Nephron progenitor cell (in vitro differentiated cells): ENCODE measurements around the gene CDH18.

Source experiments
- DNase-seq: peaks from one replicate; pipeline ENCODE4 v3.0.0; 2021
- H3K27ac Mint-ChIP-seq: 2 replicates; pipeline ENCODE4 v1.8.0; 2021; ENCODE audit warnings: mild to moderate bottlenecking, moderate library complexity, mixed read lengths
- H3K27me3 Mint-ChIP-seq: 2 replicates; pipeline ENCODE4 v1.8.0; 2021; ENCODE audit warnings: mild to moderate bottlenecking, low read depth, mixed read lengths; ENCODE audit not compliant: poor library complexity
- H3K36me3 Mint-ChIP-seq: 2 replicates; pipeline ENCODE4 v1.8.0; 2021; ENCODE audit warnings: low read depth, mixed read lengths
- H3K4me1 Mint-ChIP-seq: 2 replicates; pipeline ENCODE4 v1.8.0; 2021; ENCODE audit warnings: mixed read lengths
- H3K4me3 Mint-ChIP-seq: 2 replicates; pipeline ENCODE4 v1.8.0; 2021; ENCODE audit warnings: mild to moderate bottlenecking, moderate library complexity, mixed read lengths
- H3K9me3 Mint-ChIP-seq: 2 replicates; pipeline ENCODE4 v1.8.0; 2021; ENCODE audit warnings: mild to moderate bottlenecking, moderate library complexity, mixed read lengths
- CTCF ChIP-seq: fragments of 200-600 bp; sonication (generic); IDR thresholded peaks from 2 replicates; pipeline ENCODE4 v1.5.0; 2021; ENCODE audit warnings: antibody characterized with exemption

The CDH18 gene

DNA sequence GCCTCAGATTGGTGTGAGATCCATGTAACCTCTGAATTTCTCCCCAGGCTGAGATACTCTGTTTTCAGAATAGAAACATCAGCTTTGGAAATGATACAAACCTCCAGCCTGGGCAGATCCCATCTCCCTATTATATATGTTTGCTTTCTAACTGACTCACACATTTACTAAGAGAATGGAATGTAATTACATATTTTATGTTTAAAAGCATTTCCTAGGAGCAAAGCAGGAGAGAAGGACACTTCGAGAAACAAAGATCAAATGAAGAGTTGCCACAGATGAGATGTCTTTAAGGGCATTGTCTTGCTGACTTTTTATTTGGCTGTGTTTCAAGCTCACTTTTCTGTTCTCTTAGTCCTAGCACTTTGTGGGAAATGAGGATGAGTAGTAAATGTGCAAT, 96.3 kb downstream of the CDH18 start:
- no peak overlapping the region for H3K4me3 Mint-ChIP-seq
- H3K27ac Mint-ChIP-seq = no peak overlapping the region
- TF ChIP-seq CTCF = no peak
- H3K9me3 Mint-ChIP-seq = no peaks in the 10 kb centered on the region
- H3K36me3 Mint-ChIP-seq = no peaks in the 10 kb centered on the region
- peaks cover 32% of the 10 kb centered on the region for H3K4me1 Mint-ChIP-seq
- H3K27me3 Mint-ChIP-seq = peaks cover 4% of the 10 kb centered on the region
- no peak for DNase-seq

DNA sequence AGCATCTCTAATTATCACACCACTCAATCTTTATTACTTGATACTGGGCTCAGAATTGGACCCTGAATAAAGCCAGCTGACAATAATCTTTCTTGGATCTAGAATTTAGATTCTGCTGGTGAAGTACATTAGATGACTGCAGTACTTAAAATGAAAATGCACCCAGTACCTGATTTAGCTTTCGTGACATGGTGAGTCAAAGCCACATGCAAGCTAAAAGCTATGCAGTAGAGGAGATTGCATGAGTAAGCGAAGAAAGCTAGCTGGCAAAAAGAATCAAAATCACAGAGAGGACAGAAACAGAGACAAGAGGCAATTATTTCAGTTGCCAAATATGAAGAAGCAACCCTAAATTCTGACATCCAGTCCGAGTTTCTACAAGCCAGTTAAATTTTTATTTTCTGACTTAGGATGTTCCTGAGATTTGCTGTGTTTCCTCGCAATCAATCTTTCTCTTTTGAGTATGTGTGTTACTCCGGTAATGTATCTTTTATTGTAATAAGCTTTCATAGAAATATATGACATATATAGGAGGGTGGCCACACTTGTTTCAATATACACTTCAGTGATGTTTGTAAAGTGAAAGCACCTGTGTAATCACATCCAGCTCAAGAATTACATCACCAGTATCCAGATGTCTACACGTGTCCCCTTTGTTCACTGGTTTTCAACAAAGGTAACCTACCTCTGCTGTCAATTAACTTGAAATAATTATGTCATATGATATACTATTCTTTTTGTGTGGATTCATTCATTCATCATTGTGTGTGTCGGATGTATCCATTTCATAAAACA, 101.7 kb downstream of the CDH18 start:
- no peak for DNase-seq
- no peaks in the 10 kb centered on the region for H3K36me3 Mint-ChIP-seq
- no peak overlapping the region for H3K4me3 Mint-ChIP-seq

GRCh38 chr5:19885040-19885824, 102.8 kb downstream of the CDH18 start:
- Mint-ChIP-seq H3K9me3 (no peaks in the 10 kb centered on the region), H3K27ac (no peak overlapping the region), H3K4me3 (no peak overlapping the region), H3K4me1 (peaks cover 14% of the 10 kb centered on the region), H3K27me3 (peaks cover 6% of the 10 kb centered on the region), H3K36me3 (no peaks in the 10 kb centered on the region)
- DNase-seq = no peak
- no peak for TF ChIP-seq CTCF

More for the DNA sequence above, 101.7 kb downstream of the CDH18 start:
- no peak overlapping the region for H3K27ac Mint-ChIP-seq
- peaks cover 9% of the 10 kb centered on the region for H3K27me3 Mint-ChIP-seq
- no peak for TF ChIP-seq CTCF
- H3K9me3 Mint-ChIP-seq = no peaks in the 10 kb centered on the region
- H3K4me1 Mint-ChIP-seq = peaks cover 5% of the 10 kb centered on the region

DNA sequence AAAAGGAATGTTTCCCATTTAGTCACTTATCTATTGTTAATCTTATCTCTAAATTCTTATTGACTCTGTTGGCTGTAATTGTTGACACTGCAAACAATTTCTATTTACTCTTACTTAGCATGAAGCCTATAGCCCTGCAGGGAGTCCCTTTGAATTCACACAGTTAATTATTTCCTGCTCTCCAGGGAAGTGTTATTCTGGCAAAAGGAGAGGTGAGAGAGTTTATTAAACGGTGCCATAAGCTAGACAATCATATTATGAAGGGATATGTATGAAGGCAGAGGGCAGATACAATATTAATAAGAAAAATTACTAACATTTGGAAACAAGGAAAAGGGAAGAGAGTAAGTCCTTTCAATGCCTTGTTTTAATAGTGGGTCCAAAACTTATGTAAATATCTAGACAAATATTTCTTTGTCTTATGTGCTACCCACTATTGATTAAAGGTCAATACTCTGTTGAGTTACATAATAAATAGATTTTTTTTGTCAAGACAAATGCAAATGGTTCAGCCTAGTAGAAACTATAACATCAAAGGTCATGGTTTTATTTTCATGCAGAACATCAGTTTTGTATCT, 107.1 kb downstream of the CDH18 start:
- DNase-seq = no peak
- H3K36me3 Mint-ChIP-seq = no peaks in the 10 kb centered on the region
- no peak for TF ChIP-seq CTCF
- no peaks in the 10 kb centered on the region for H3K9me3 Mint-ChIP-seq
- peaks cover 6% of the 10 kb centered on the region for H3K27me3 Mint-ChIP-seq
- no peak overlapping the region for H3K27ac Mint-ChIP-seq
- no peak overlapping the region for H3K4me3 Mint-ChIP-seq
- peaks cover 31% of the 10 kb centered on the region for H3K4me1 Mint-ChIP-seq

GRCh38 chr5:19880458-19880857, 107.5 kb downstream of the CDH18 start:
- no peaks in the 10 kb centered on the region for H3K36me3 Mint-ChIP-seq
- peaks cover 6% of the 10 kb centered on the region for H3K27me3 Mint-ChIP-seq
- no peaks in the 10 kb centered on the region for H3K9me3 Mint-ChIP-seq
- no peak overlapping the region for H3K27ac Mint-ChIP-seq
- no peak overlapping the region for H3K4me3 Mint-ChIP-seq
- peaks cover 31% of the 10 kb centered on the region for H3K4me1 Mint-ChIP-seq
- no peak for DNase-seq
- no peak for TF ChIP-seq CTCF
